Gastroesophageal sphincter (tissue), 2 donors: ENCODE data around the gene TIMP4.

Experiments
- EP300 ChIP-seq: sonication (generic); formaldehyde crosslinking; IDR thresholded peaks from one replicate; pipeline ENCODE4 v1.6.1; 2017; ENCODE audit warnings: antibody characterized with exemption, mild to moderate bottlenecking
- POLR2A ChIP-seq, 2 donors: fragments of 450-650 bp; IDR thresholded peaks; one replicate each; pipeline ENCODE4 v1.6.1; 2017; ENCODE audit warnings: antibody characterized with exemption in 2 of 2, mild to moderate bottlenecking in 2 of 2, moderate library complexity in 1 of 2

DNA sequence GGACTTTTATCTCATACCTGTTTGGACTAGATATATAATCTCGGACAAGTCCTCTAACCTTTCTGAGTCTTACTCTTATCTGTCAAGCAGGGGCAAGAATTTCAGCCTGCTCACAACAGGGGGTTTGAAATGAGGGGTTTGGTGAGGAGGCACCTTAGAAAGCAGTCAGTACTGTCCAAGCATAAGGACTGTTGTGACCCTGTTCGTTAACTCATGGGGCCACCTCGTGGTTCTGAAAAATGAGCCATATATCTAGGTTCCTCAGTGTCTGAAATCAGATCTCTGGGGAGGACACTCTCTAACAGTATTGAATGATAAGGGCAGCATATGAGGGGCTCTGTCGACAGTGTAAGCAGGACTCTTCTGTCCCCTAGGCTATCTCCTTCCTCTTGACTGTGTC lies 7.2 kb upstream of the TIMP4 start:
- no peak for TF ChIP-seq POLR2A (IDR thresholded peaks at IDR 0.05)
- TF ChIP-seq EP300, result no peak
